K562 (cell line): ENCODE data around the gene CEP41.

Experiments used
- BHLHE40 ChIP-seq: IDR thresholded peaks from 2 replicates; pipeline ENCODE4 v1.6.1; 2011; ENCODE audit warnings: low read length, improper control_type of control experiment
- CREB1 ChIP-seq, 2 experiments: sonication (generic) in 1 of 2; formaldehyde crosslinking in 1 of 2; IDR thresholded peaks; 2 replicates each; pipeline versions ENCODE4 v1.6.1 to v1.8.0; 2012 to 2022; ENCODE audit warnings: inconsistent platforms in 1 of 2, mild to moderate bottlenecking in 1 of 2, missing genetic modification reagents in 1 of 2, moderate library complexity in 1 of 2
- GTF2F1 ChIP-seq: IDR thresholded peaks from 2 replicates; pipeline ENCODE4 v1.6.1; 2011; ENCODE audit warnings: low read depth, low read length, improper control_type of control experiment
- HNRNPL ChIP-seq: fragments of 200-400 bp; formaldehyde crosslinking; IDR thresholded peaks from 2 replicates; pipeline ENCODE4 v1.6.1; 2017; ENCODE audit warnings: low read depth, mild to moderate bottlenecking, low read length
- HNRNPUL1 ChIP-seq: fragments of 200-400 bp; formaldehyde crosslinking; IDR thresholded peaks from 2 replicates; pipeline ENCODE4 v1.6.1; 2017; ENCODE audit warnings: low read length
- KAT2B ChIP-seq: IDR thresholded peaks from one replicate; pipeline ENCODE4 v1.6.1; 2012; ENCODE audit warnings: low read depth, mild to moderate bottlenecking, control low read depth, inconsistent platforms, low read length, moderate library complexity
- KLF1 ChIP-seq: fragments of 450-650 bp; IDR thresholded peaks from 2 replicates; pipeline ENCODE4 v1.6.1; 2016; ENCODE audit warnings: missing genetic modification characterization, missing compliant biosample characterization
- MYBL2 ChIP-seq, 2 experiments: fragments of 450-650 bp in 1 of 2; sonication (generic) in 1 of 2; formaldehyde crosslinking in 1 of 2; IDR thresholded peaks; 2 replicates each; pipeline versions ENCODE4 v1.6.1 to v1.8.1; 2017 to 2022; ENCODE audit warnings: borderline replicate concordance in 1 of 2, inconsistent platforms in 1 of 2, low read depth in 1 of 2, mild to moderate bottlenecking in 1 of 2, missing genetic modification reagents in 1 of 2, moderate library complexity in 1 of 2
- NCOA4 ChIP-seq: fragments of 450-650 bp; IDR thresholded peaks from 2 replicates; pipeline ENCODE4 v1.6.1; 2018; ENCODE audit warnings: mild to moderate bottlenecking; ENCODE audit not compliant: partially characterized antibody
- POLR2A ChIP-seq: fragments of 450-650 bp; conservative IDR thresholded peaks from 2 replicates; pipeline ENCODE4 v1.6.1; 2016
- ZZZ3 ChIP-seq: fragments of 450-650 bp; IDR thresholded peaks from 2 replicates; pipeline ENCODE4 v1.6.1; 2016; ENCODE audit warnings: antibody characterized with exemption, mild to moderate bottlenecking, moderate library complexity
- TF ChIP-seq, protein P1 (sequence below): fragments of 250-450 bp; sonication (Bioruptor Pico); IDR thresholded peaks from 2 replicates; pipeline ENCODE4 v1.6.1; 2021; ENCODE audit warnings: mild to moderate bottlenecking
- TF ChIP-seq, protein P2 (sequence below): sonication (generic); formaldehyde crosslinking; IDR thresholded peaks from 2 replicates; pipeline ENCODE4 v1.8.0; 2022; ENCODE audit warnings: missing genetic modification reagents, mild to moderate bottlenecking, moderate library complexity, borderline replicate concordance
- TF ChIP-seq, protein P3 (sequence below): fragments of 450-650 bp; IDR thresholded peaks from 2 replicates; pipeline ENCODE4 v1.6.1; 2016; ENCODE audit warnings: mild to moderate bottlenecking

DNA sequence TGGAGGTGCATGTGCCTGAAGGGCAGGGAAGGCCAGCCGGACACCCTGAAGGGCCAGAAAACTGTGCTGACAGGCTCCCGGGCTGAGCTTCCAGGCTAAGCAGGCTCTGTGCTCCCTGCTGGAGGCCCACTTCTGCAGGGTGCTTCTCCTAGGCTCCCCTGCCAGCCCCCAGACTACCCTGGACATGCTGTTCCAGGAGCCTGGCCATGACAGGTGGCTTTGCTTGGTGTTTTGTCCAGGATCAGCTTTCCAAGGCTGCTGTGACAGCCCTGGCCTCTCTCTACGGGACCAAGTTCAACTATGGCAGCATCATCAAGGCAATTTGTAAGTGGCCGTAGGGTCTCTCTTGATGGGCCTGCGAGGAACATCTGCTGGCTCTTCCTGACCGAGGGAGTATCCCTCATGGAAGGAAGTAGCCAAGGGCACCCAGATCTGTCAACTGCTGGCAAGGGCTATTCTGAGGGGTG is 55.2 kb downstream of the CEP41 start:
- TF ChIP-seq HNRNPUL1 (no peak), NCOA4 (no peak), POLR2A (no peak), KLF1 (no peak), CREB1 (IDR thresholded peaks at IDR 0.05) (no peak), CREB1 (CRISPR knock-in tag; IDR thresholded peaks at IDR 0.05) (no peak), HNRNPL (no peak), GTF2F1 (no peak), KAT2B (no peak), MYBL2 (IDR thresholded peaks at IDR 0.05; ENCODE audit: low read depth) (no peak), MYBL2 (CRISPR knock-in tag; IDR thresholded peaks at IDR 0.05; ENCODE audit: borderline replicate concordance) (no peak), BHLHE40 (no peak), ZZZ3 (no peak)
- TF ChIP-seq, protein P1, sequence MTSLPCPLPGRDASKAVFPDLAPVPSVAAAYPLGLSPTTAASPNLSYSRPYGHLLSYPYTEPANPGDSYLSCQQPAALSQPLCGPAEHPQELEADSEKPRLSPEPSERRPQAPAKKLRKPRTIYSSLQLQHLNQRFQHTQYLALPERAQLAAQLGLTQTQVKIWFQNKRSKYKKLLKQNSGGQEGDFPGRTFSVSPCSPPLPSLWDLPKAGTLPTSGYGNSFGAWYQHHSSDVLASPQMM (CRISPR knock-in tag) = no peak
- TF ChIP-seq, protein P2, sequence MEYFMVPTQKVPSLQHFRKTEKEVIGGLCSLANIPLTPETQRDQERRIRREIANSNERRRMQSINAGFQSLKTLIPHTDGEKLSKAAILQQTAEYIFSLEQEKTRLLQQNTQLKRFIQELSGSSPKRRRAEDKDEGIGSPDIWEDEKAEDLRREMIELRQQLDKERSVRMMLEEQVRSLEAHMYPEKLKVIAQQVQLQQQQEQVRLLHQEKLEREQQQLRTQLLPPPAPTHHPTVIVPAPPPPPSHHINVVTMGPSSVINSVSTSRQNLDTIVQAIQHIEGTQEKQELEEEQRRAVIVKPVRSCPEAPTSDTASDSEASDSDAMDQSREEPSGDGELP (CRISPR knock-in tag) = no peak
- TF ChIP-seq, protein P3, sequence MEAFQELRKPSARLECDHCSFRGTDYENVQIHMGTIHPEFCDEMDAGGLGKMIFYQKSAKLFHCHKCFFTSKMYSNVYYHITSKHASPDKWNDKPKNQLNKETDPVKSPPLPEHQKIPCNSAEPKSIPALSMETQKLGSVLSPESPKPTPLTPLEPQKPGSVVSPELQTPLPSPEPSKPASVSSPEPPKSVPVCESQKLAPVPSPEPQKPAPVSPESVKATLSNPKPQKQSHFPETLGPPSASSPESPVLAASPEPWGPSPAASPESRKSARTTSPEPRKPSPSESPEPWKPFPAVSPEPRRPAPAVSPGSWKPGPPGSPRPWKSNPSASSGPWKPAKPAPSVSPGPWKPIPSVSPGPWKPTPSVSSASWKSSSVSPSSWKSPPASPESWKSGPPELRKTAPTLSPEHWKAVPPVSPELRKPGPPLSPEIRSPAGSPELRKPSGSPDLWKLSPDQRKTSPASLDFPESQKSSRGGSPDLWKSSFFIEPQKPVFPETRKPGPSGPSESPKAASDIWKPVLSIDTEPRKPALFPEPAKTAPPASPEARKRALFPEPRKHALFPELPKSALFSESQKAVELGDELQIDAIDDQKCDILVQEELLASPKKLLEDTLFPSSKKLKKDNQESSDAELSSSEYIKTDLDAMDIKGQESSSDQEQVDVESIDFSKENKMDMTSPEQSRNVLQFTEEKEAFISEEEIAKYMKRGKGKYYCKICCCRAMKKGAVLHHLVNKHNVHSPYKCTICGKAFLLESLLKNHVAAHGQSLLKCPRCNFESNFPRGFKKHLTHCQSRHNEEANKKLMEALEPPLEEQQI = no peak
